IMR-90 (cell line): ENCODE measurements around the gene ZNF772. TPM values are rescaled to one million over a fixed set of nuclear protein-coding genes. Genes with fewer than 3 reads are reported as not detected.
A peak's percentile ranks its signal among the peaks of the same experiment; 100 is the strongest.

Source experiments
- ATAC-seq: fragments of 200-7000 bp; cut with Tn5 transposase; 2 replicates; pipeline ENCODE4 v1.9.1; 2020; ENCODE audit warnings: low read depth, mild to moderate bottlenecking, moderate library complexity
- BruUV-seq: library from RNA; stranded (reverse); fragments of 400-500 nt; replicated peaks from 2 replicates; lab custom pipeline; 2021; lab: Mats Ljungman, UMichigan
- CTCF ChIA-PET: fragments of 300-600 bp; formaldehyde crosslinking; extraction: SDS; loops from one replicate; lab custom pipeline; 2021; ENCODE audit warnings: antibody characterized with exemption; lab: Yijun Ruan, JAX
- POLR2A ChIA-PET: fragments of 300-600 bp; sonication (Branson Sonifier 250); formaldehyde crosslinking; loops from one replicate; lab custom pipeline; 2022; ENCODE audit warnings: antibody characterized with exemption; ENCODE audit not compliant: unreplicated experiment; lab: Charles Lee
- DNase-seq: peaks from one replicate; pipeline ENCODE4 v3.0.0; 2013
- H2AFZ ChIP-seq: replicated peaks from 2 replicates; pipeline ENCODE3; 2013; ENCODE audit warnings: low read length, mild to moderate bottlenecking; ENCODE audit not compliant: poor library complexity
- H2AK5ac ChIP-seq: 2 replicates; pipeline ENCODE4 v1.6.1; 2013; ENCODE audit warnings: low read depth, low read length, inconsistent platforms
- H2AK9ac ChIP-seq: replicated peaks from 2 replicates; pipeline ENCODE3; 2013; ENCODE audit warnings: mild to moderate bottlenecking, low read depth, low read length, moderate library complexity; ENCODE audit not compliant: poor library complexity
- H2BK120ac ChIP-seq: 2 replicates; pipeline ENCODE4 v1.6.1; 2013; ENCODE audit warnings: low read depth, low read length, inconsistent platforms
- H2BK15ac ChIP-seq: 3 replicates; pipeline ENCODE4 v1.6.1; 2013; ENCODE audit warnings: low read depth, low read length, inconsistent platforms
- H2BK20ac ChIP-seq: 2 replicates; pipeline ENCODE4 v1.6.1; 2013; ENCODE audit warnings: low read depth, mild to moderate bottlenecking, inconsistent platforms, low read length, moderate library complexity
- H2BK5ac ChIP-seq: 2 replicates; pipeline ENCODE4 v1.6.1; 2013; ENCODE audit warnings: mild to moderate bottlenecking, low read depth, low read length, inconsistent platforms; ENCODE audit not compliant: poor library complexity, severe bottlenecking
- H3K14ac ChIP-seq: replicated peaks from 2 replicates; pipeline ENCODE4 v1.6.1; 2013; ENCODE audit warnings: low read depth, low read length, inconsistent platforms
- H3K18ac ChIP-seq: 2 replicates; pipeline ENCODE4 v1.6.1; 2013; ENCODE audit warnings: low read depth, low read length, control low read depth
- H3K23ac ChIP-seq: 2 replicates; pipeline ENCODE4 v1.6.1; 2013; ENCODE audit warnings: low read depth, low read length, inconsistent platforms
- H3K27ac ChIP-seq: 2 replicates; pipeline ENCODE4 v1.5.1; 2013; ENCODE audit warnings: mild to moderate bottlenecking, control low read depth, low read length; ENCODE audit not compliant: insufficient read depth
- H3K27me3 ChIP-seq: 2 replicates; pipeline ENCODE4 v1.6.1; 2013; ENCODE audit warnings: low read length; ENCODE audit not compliant: control insufficient read depth, insufficient read depth
- H3K36me3 ChIP-seq: 2 replicates; pipeline ENCODE4 v1.6.1; 2013; ENCODE audit warnings: low read length, mixed read lengths; ENCODE audit not compliant: control insufficient read depth, insufficient read depth
- H3K4ac ChIP-seq: 2 replicates; pipeline ENCODE4 v1.6.1; 2013; ENCODE audit warnings: low read depth, low read length, inconsistent platforms
- H3K4me1 ChIP-seq: 2 replicates; pipeline ENCODE4 v1.6.1; 2013; ENCODE audit warnings: low read length, mixed read lengths; ENCODE audit not compliant: control insufficient read depth, insufficient read depth
- H3K4me2 ChIP-seq: 2 replicates; pipeline ENCODE4 v1.6.1; 2013; ENCODE audit warnings: low read depth, mild to moderate bottlenecking, control low read depth, low read length, moderate library complexity
- H3K4me3 ChIP-seq: 2 replicates; pipeline ENCODE4 v1.5.1; 2013; ENCODE audit warnings: low read depth, mild to moderate bottlenecking, control low read depth, low read length, moderate library complexity; ENCODE audit not compliant: insufficient read depth
- H3K56ac ChIP-seq: 2 replicates; pipeline ENCODE4 v1.6.1; 2013; ENCODE audit warnings: low read length, inconsistent platforms; ENCODE audit not compliant: insufficient read depth; ENCODE audit errors: extremely low read depth
- H3K79me1 ChIP-seq, 2 experiments: 2 replicates each; pipeline ENCODE4 v1.6.1; 2013; ENCODE audit warnings: low read length in 2 of 2, inconsistent platforms in 1 of 2, low read depth in 1 of 2
- H3K9ac ChIP-seq: 2 replicates; pipeline ENCODE4 v1.6.1; 2013; ENCODE audit warnings: low read depth, low read length, control low read depth
- H3K9me1 ChIP-seq: 2 replicates; pipeline ENCODE4 v1.6.1; 2013; ENCODE audit warnings: low read length, inconsistent platforms; ENCODE audit not compliant: insufficient read depth
- H3K9me3 ChIP-seq: 2 replicates; pipeline ENCODE4 v1.6.1; 2013; ENCODE audit warnings: low read length; ENCODE audit not compliant: control insufficient read depth, insufficient read depth
- H4K20me1 ChIP-seq: 2 replicates; pipeline ENCODE4 v1.6.1; 2013; ENCODE audit warnings: low read length, inconsistent platforms; ENCODE audit not compliant: insufficient read depth
- H4K5ac ChIP-seq: 2 replicates; pipeline ENCODE4 v1.6.1; 2013; ENCODE audit warnings: mild to moderate bottlenecking, low read depth, low read length, control low read depth
- H4K8ac ChIP-seq, 2 experiments: 2 replicates each; pipeline ENCODE4 v1.6.1; 2013; ENCODE audit warnings: low read depth in 2 of 2, low read length in 2 of 2, control low read depth in 1 of 2, inconsistent platforms in 1 of 2
- H4K91ac ChIP-seq: 2 replicates; pipeline ENCODE4 v1.6.1; 2013; ENCODE audit warnings: low read depth, low read length, inconsistent platforms; ENCODE audit not compliant: insufficient read depth
- CEBPB ChIP-seq: IDR thresholded peaks from 2 replicates; pipeline ENCODE4 v1.6.1; 2012; ENCODE audit warnings: low read depth, low read length, improper control_type of control experiment
- CHD1 ChIP-seq: IDR thresholded peaks from 2 replicates; pipeline ENCODE4 v1.6.1; 2012; ENCODE audit warnings: low read depth, low read length, improper control_type of control experiment
- MXI1 ChIP-seq: IDR thresholded peaks from 2 replicates; pipeline ENCODE4 v1.6.1; 2012; ENCODE audit warnings: low read depth, mild to moderate bottlenecking, low read length, moderate library complexity, borderline replicate concordance
- NFE2L2 ChIP-seq: fragments of 150-350 bp; IDR thresholded peaks from 2 replicates; pipeline ENCODE4 v1.6.1; 2016; ENCODE audit warnings: low read depth, mild to moderate bottlenecking, low read length
- RFX5 ChIP-seq: IDR thresholded peaks from 2 replicates; pipeline ENCODE4 v1.8.0; 2012; ENCODE audit warnings: low read depth, mild to moderate bottlenecking, low read length, moderate library complexity
- SMC3 ChIP-seq: fragments of 150-350 bp; IDR thresholded peaks from 2 replicates; pipeline ENCODE4 v1.6.1; 2016; ENCODE audit warnings: low read depth, mild to moderate bottlenecking, antibody characterized with exemption, low read length, moderate library complexity
- WGBS, 2 experiments: methylation state at CpG; one replicate each; pipeline versions ENCODE4 v1.1.5 to v1.1.7; 2013; ENCODE audit warnings: missing lambda C conversion rate in 2 of 2; ENCODE audit not compliant: insufficient read length in 1 of 2; ENCODE audit errors: extremely low coverage in 2 of 2; 5-methylcytosine and 5-hydroxymethylcytosine counted together
- dilution Hi-C: fragments of 300-500 bp; cut with HindIII; formaldehyde crosslinking; loops from one replicate; pipeline ENCODE4 v1.14.3; 2018; ENCODE audit warnings: low sequenced_read_pairs; ENCODE audit not compliant: unreplicated experiment
- in situ Hi-C: fragments of 300-500 bp; cut with MboI; formaldehyde crosslinking; loops from 3 replicates; pipeline ENCODE4 v1.14.3; 2019; ENCODE audit warnings: low sequenced_read_pairs, inconsistent platforms, mixed read lengths
- intact Hi-C: fragments of 100-400 bp; cut with micrococcal nuclease; formaldehyde crosslinking; loops from 2 replicates; pipeline ENCODE4 v1.10.0; 2022
- polyA plus RNA-seq, 3 experiments: library from polyadenylated mRNA; depleted of rRNA; stranded (reverse); fragments of >200 nt; gene quantifications; 2 replicates each; pipeline ENCODE4 v1.2.3, GENCODE V29; 2012; ENCODE audit warnings: low replicate concordance in 1 of 3
- total RNA-seq: library from RNA; depleted of rRNA; stranded (reverse); fragments of >200 nt; gene quantifications from 2 replicates; pipeline ENCODE4 v1.2.3, GENCODE V29; 2012

The ZNF772 gene
- total and polyA plus RNA-seq, 2 of the 4 experiments (the other 2 are of a cell fraction), result 4.6 to 33.0 TPM

GRCh38 chr19:57452307-57452706 lies 25.1 kb downstream of the ZNF772 start:
- Histone ChIP-seq H4K8ac (no peak overlapping the region), H3K4me1 (no peaks in the 10 kb centered on the region), H2BK120ac (no peak overlapping the region), H3K4me2 (no peak overlapping the region), H3K23ac (no peak overlapping the region), H3K4me3 (no peak overlapping the region), H3K27ac (no peak overlapping the region), H3K9me3 (no peaks in the 10 kb centered on the region; the same call in 1 of the 2 replicates), H4K91ac (no peak overlapping the region), H3K9me1 (no peaks in the 10 kb centered on the region), H2BK15ac (no peak overlapping the region), H2BK20ac (no peak overlapping the region), H4K5ac (no peak overlapping the region), H3K9ac (no peak overlapping the region), H2BK5ac (no peak overlapping the region), H3K14ac (no peak overlapping the region), H2AK5ac (no peak overlapping the region), H3K79me1 (no peaks in the 10 kb centered on the region; a peak in 2 of 4 replicates), H2AK9ac (no peak overlapping the region), H3K56ac (no peak overlapping the region), H3K18ac (no peak overlapping the region), H3K36me3 (no peaks in the 10 kb centered on the region; the same call in 1 of the 2 replicates), H3K27me3 (no peaks in the 10 kb centered on the region), H4K20me1 (no peaks in the 10 kb centered on the region), H2AFZ (no peak overlapping the region), H3K4ac (no peak overlapping the region)
- dilution Hi-C loops, result no loop called here
- TF ChIP-seq CHD1, result no peak
- TF ChIP-seq CEBPB, result peak; percentile 76
- TF ChIP-seq NFE2L2, result no peak
- no peak for TF ChIP-seq RFX5
- no peak for TF ChIP-seq MXI1
- no peak for TF ChIP-seq SMC3
- DNase-seq, result no peak
- WGBS, 2 experiments, result no CpG with 5 or more reads among the region's 3 CpGs
- in situ Hi-C loops, result no loop called here
- ATAC-seq, result no peak
- POLR2A ChIA-PET, result no interaction called here
- CTCF ChIA-PET, result no interaction called here
- intact Hi-C loops, result no loop called here
- no TSS peak for BruUV-seq
